Measurements from ENCODE around the gene CREBL2.
"Not testable (repeated sequence)": the region's sequence is repeated elsewhere in the genome, so short reads cannot be mapped to it uniquely, and the experiment has no call there.

CREBL2 gene

DNA sequence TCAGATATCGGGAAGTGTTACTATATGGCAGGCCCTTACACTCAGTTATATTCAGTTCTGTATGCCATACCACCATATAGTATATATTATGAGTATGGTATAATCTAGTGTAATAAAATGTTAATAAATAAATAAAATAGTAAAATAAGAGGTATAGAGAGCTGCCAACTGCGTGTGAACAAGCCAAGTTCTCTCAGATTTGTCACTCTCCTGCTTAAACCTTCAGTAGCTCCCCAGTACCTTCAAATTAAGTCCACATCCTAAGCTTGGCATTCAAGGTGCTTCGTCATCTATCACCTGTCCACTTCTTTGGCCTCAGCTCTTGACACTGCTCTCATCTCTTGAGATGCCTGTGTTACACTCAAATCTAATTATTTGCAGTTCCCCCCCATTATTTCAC, 12.8 kb upstream of the CREBL2 start:
- no peak for DNase-seq (ENCODE audit: low read depth)

DNA sequence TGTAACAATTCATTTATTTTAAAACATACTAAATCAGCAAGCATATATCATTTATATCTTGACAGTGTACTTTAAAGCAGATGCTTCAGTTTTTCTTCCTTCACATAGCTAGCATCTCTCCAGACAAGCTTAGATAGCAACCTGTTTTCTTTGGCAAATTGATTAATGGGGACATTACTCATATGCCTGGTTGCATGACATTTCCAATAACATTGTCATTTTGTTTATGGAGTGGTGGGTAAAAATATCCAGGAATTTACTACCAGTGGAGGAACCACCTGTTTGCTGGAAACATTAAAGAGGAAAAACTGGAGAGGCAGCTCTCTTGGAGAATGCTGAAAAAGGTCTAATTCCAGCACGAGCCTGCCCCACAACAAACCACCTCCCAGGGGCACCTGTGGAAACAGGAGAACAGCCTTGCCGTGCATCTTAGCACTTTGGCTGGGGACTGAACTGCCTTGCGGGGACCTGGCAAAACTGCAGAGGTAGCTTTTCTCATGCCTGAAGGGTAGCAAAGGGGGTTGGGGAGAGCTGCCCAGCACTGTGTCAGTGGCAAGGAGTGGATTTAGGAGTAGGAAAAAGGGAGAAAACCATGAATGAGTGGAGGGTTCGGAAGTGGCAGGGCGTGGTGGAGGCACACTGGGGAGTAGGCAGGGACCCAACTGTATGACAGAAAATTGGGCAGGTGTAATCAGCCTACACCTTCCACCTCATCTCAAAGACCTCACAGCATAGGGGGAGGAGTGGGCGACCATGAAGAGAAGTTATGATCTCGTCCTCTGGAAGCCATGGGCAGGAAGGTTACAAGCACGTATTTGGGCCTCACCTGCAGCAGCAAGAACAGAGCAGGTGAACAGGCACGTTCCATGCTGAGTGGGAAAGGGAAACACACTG, 11.7 kb upstream of the CREBL2 start:
- DNase-seq (ENCODE audit: low read depth): no peak

DNA sequence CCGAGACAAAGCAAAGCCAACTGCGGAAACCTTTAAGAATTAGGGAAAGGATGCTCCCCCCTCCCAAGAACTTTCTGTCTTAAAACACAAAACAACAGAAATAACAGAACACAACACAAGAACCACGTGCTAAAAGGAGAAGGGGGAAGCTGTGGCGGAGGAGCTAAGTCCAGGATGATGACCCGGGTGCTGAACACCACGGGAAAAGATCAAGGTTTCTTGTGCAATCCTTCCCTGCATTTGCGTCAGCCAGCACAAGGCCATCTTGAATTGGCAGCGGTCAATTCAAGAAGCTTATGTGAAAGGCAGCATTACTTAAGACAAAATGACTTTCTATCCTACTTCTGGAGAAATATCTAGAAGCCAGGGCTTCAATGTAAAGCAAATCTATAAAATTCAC, 11.0 kb upstream of the CREBL2 start:
- DNase-seq (ENCODE audit: low read depth): no peak

DNA sequence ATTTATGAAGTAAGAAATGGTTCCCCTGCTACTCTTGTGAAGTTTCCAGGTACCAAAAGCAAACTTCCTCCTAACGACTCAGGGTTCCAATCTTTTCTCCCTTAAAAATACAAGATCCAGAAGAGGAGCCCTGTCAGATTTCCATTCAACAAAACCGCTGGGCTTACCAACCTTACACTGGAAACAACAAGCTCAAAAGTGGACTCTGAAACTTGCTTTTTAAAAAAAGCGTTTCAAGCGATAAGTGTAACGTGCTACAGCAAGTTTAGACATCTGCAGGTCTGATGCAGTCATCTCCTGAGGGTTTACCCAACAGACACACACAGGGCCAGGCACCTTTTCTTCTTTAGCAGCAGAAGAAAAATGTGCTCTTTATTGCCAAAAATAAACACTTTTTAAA, 6.9 kb upstream of the CREBL2 start:
- DNase-seq (ENCODE audit: low read depth): no peak

DNA sequence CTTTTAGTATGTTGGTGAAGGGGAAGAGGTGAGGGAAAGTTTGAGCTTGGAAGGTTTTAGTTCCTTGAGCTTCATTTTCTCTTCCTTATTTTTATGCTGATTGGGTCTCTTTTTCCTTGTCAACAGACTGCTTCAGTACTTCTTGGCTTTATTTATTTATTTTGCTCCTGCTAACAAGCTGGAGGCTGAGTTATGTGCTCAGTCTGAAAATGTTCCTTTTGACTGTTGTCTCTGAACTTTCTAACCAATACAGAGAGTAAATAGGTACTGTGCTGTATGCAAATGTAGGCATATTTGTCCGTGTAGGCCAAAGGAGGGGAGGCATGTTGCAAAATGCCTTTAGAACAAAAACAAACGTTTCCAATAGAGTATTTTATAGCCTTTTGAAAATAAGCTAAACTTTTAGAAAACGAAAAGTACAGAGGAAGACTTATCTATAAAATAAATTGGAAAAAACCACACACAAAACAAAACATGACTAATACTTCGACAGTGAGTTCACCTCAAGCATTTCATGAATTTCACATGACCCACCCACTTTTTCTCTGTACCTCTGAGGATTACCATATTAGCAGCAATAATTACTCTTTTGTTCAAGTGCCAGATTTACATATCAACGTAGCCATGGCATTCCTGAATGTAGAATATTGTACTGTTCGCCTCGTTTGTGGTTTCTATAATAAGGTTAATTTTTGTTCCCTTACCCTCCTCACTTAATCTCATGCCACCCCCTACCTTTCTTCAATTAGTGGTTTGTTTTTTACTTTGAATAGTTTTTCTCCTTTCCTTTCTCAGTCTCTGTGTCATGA, 4.7 kb upstream of the CREBL2 start:
- no peak for DNase-seq (ENCODE audit: low read depth)

DNA sequence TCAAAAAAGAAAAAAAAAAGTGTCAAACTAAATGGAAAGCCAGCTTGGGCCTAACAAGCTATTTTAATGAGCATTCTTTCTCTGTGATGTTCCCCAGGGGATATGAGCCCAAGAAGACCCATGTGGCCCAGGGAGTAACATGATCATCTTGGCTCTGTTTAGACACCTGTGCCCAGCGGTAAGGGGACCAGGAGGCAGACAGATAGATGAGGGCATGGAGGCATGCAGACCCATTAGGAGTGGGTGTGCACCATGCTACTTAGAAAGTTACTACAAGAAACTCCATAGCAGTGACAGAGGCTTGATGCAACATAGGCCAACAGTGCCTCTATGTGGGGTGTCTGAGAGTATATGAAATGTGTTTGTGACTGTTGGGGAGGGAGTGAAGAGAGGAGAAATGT, 3.1 kb upstream of the CREBL2 start:
- no peak for DNase-seq (ENCODE audit: low read depth)

DNA sequence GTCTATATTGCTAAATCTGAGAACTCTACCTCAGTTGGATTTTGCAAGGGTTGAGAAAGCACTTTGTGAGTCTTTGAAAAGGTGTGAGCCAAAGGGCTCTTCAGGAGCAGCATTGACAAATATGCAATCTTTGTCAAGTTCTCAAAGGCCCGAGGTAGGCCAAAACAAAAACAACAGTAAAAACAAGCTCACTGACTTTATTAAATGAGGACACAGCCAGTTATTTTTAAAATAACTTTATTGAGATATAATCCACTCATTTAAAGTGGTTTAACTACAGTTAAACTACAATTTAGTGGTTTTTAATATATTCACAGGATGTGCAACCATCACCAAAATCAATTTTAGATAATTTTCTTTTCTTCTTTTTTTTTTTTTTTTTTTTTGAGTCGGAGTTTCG, 2.0 kb upstream of the CREBL2 start:
- no peak for DNase-seq (ENCODE audit: low read depth)

DNA sequence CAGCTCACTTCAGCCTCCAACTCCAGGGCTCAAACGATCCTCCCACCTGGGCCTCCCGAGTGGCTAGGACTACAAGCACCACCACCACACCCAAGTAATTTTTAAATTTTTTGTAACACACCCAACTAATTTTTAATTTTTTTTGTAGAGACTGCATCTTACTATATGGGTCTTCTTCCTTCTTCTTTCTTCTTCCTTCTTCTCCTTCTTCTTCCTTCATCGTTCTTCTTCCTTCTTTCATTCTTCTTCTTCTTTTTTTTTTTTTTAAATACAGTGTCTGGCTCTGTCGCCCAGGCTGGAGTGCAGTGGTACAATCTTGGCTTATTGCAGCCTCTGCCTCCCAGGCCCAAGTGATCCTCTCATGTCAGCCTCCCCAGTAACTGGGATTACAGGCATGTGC, 965 bp upstream of the CREBL2 start:
- no peak for DNase-seq (ENCODE audit: low read depth)

DNA sequence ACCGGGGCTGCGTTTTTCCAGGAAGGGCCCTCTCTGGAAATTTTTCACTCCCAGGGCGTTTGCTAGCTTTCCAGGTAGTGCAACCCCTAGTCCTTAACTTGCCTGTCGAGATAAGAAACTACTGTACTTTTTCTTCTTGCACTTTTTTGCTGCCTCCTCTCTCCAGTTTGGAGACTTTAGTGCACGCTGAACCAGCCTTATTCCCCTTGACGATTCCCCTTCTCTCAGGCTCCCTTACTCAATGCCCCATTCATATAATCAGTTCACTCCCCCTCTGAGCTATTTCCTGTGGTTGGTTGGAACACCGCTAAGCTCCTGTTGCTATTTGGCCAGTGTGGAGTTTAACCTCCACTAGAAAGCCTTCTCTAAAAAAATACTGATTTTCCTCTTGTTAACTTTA, 682 bp downstream of the CREBL2 start:
- peak; percentile 49 for DNase-seq (ENCODE audit: low read depth)

DNA sequence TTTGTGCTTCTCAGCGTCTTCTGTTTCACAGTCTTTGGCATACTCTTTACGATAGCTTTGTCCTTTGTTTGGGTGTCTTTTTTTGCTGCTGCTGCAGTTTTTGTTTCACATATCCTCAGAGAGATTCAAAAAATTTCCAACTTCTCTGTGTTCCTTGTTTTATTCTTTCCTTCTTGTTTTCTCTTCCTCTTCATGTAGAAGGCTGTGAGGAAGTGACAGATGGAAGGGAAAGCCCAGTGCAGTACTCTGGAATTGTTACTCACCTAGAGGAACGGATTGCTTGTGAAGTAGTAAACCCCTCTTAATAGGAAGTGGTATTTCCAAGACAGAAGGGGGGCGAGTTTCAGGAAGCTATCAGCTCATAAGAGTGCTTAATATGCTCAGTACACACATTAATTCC, 1.7 kb downstream of the CREBL2 start:
- no peak for DNase-seq (ENCODE audit: low read depth)

DNA sequence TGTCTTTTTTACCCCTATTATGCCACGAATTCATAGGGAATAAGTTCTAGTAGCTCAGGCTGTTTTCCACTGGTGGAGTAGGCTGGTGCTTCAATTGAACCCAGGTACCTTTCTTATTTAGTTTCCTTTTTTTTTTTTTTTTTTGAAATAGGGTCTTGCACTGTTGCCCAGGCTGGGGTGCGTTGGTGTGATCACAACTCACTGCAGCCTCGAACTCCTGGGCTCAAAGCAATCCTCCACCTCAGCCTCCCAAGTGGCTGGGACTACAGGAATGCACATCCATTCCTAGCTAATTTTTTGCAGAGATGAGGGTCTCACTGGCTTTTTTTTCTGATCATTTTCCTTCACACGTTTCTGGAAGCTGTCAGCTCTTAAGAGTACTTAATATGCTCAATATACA, 2.7 kb downstream of the CREBL2 start:
- DNase-seq (ENCODE audit: low read depth): no peak

DNA sequence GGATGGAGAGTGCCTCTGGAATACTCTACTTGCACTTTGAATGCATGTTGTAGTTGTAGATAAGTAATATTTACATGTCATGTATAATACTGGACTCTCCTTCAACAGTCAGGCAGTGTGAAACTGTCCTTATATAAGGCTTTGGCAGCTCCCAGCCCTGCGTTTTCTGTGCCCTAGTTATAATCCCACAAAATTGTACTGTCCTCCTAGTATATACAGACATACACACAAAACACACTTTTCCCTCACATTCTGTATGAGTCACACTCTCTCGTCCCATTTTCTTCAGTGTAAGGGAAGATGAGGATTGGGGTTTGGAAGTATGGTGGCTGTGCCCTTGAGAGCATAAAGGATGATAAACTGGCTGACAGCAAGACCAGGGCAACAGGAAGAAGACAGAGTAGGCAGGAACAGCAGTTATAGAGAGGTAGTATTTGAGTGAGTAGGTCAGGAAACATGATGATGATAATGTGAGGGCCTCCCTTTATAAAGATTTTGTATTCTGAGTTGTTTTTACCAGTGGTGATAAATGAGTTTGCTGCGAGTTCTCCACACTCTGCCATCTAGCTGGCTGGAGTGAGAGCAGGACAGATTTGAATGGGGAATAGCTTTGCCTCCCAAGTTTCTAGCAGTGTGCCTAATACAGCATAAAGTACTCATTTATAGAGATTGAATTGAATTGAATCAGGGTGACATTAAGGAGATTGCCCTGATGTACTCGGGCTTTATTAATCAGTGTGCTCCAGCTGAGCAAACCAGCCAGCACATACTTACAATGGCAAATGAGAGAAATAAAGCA, 5.0 kb downstream of the CREBL2 start:
- no peak for DNase-seq (ENCODE audit: low read depth)

DNA sequence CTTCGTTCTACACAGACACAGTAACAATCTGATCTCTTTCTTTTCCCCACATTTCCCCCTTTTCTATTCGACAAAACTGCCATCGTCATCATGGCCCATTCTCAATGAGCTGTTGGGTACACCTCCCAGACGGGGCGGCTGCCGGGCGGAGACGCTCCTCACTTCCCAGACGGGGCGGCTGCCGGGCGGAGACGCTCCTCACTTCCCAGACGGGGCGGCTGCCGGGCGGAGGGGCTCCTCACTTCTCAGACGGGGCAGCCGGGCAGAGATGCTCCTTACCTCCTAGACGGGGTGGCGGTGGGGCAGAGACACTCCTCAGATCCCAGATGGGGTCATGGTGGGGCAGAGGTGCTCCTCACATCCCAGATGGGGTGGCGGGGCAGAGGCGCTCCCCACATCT, 6.4 kb downstream of the CREBL2 start:
- DNase-seq (ENCODE audit: low read depth): not testable (repeated sequence)

DNA sequence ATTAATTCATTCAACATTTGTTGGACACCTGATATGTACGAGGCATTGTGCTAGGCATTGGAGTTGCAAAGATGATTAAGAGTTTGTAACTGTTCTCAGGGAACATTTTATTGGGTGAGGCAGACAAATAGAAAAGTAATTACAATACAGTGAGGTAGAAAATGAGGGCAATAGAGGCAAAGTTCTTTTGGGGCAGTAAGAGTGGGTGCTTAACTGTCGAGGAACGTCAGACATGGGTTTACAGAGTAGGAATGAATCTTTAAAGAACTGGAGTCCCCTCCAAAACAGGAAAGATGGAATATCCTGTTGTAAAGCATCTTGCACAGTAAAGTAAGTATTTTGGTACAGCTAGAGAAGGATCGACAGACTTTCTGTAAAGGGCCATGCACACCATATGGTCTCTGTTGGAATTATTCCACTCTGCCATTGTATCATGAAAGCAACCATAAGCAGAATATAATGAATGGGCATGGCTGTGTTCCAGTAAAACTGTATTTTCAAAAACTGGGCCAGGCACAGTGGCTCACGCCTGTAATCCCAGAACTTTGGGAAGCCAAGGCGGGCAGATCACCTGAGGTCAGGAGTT, 9.1 kb downstream of the CREBL2 start:
- DNase-seq (ENCODE audit: low read depth): no peak

DNA sequence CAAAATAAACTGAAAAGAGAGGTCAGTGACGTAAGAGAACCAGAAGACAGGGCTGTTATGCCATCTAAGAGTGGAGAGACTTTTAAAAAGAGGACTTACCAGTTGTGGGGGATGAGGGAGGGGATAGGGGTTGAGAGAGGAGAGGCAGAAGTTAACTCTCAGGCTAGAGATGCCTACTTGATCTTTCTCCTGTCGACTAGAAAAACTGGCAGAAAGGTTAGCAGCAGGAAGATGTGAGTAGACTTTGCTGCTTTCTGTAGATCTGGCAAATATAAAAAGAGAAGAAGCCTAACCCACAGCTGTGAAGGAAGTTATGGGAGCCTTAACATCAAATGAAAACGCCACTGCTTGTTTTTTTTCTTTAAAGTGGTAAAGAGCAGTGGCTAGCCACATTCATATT, 10.7 kb downstream of the CREBL2 start:
- DNase-seq (ENCODE audit: low read depth): no peak

DNA sequence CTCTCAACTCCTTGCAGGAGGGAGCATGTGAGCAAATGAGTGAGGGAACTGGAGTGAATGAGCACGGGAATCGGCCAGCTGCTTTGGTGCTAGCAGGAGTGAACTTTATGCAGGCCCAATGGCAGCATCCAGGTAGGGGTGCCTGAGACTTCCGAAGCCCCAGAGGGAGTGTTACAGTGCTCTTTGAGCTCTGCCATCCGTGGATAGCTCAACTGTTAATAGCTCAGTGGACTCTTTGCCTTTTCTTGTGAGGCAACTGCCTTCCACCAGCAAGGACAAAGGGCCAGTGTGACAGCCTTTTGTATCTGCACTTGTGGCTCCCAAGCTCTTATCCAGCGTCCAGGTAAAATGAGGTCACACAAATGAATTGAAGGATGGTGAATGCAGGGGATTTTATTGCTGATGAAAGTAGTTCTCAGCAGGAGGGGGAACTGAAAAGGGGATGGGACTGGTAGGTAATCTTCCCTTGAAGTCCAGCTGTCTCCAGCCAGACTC, 12.9 kb downstream of the CREBL2 start:
- DNase-seq (ENCODE audit: low read depth): no peak

DNA sequence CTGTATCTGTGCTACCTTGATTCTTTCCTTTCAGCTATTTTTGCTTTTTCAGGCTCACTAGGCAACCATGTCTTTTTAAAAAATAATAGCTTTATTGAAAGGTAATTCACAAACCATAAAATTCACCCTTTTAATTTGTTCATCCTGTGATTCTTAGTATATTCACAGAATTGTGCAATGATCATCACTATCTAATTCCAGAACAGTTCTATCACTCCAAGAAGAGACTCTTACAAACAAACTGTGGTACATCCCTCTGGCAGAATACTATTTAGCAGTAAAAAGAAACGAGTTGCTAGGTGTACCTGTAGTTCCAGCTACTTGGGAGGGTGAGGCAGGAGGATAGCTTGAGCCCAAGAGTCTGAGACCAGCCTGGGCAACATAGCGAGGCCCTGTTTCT, 14.8 kb downstream of the CREBL2 start:
- peak; percentile 4 for DNase-seq (ENCODE audit: low read depth)

DNA sequence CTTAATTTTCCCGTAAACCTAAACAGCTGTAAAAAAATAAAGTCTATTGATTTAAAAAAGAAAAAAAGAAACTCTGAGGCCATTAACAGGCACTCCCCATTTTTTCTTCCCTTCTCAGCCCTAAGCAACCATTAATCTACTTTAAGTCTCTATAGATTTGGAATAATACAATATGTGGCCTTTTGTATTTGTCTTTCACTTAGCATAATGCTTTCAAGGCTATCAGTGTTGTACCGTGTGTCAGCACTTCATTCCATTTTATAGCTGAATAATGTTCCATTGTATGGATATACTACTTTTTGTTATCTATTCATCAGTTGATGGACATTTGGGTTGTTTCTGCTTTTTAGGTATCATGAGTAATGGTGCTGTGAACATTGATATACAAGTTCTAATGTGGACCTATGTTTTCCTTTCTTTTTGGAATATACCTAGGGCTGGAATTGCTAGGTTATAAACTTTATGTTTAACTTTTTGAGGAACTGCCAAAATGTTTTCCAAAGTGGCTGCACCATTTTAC, 15.7 kb downstream of the CREBL2 start:
- no peak for DNase-seq (ENCODE audit: low read depth)

DNA sequence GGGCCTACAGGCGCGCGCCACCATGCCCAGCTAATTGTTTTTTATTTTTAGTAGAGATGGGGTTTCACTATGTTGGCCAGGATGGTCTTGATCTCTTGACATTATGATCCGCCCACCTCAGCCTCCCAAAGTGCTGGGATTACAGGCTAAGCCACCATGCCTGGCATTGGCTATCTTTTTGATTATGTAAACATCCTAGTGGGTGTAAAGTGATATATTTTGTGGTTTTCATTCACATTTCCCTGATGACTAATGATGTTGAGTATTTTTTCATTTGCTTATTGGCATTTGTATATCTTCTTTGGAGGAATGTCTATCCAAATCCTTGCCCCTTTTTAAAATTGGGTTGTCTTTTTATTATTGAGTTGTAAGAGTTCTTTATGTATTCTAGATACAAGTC, 16.3 kb downstream of the CREBL2 start:
- DNase-seq (ENCODE audit: low read depth): peak; percentile 48

DNA sequence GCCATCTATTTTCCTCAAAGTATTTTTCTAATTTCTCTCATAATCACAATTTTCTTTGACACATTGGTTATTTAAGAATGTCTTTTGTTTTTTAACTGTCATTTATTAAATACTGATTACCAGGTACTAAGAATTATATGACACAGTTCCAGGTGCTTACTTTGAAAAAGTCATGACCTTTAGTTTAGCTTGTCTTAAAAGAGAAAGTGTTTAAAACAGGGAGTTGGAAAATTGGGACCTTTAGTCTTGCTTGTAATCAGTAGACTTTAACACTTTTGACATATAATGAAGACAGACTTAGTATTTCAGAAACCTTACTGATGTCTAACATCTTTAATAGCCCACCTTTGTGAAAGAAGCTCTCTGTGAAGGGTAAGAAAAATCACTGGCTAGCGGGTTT, 19.2 kb downstream of the CREBL2 start:
- no peak for DNase-seq (ENCODE audit: low read depth)

DNA sequence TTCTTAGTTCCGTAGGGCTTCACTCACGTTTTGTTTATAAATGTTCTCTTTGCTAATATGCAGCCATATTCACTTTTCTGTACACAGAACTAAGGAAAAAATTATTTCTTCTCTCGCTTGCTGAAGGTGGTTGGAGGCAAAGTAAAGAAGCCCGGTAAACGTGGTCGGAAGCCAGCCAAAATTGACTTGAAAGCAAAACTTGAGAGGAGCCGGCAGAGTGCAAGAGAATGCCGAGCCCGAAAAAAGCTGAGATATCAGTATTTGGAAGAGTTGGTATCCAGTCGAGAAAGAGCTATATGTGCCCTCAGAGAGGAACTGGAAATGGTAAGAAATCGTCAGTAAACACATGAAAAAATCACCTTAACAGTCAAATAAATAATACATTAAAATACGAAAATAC, 24.0 kb downstream of the CREBL2 start:
- DNase-seq (ENCODE audit: low read depth): no peak

DNA sequence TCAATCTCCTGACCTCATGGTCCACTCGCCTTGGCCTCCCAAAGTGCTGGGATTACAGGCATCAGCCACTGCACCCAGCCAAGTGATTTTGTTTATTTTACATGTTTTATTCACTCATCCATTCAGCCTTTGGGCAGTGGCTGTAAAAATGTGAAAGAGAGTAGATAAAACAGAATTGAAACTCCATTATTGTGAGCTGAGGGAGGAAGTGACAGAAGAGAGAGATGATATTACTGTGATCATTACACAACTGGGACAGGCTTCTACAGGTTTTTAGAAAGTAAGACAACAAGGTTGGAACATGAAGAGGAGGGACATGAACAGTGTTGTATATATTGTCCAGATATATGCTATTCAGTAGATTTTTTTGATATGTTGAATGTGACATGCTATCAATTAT, 25.0 kb downstream of the CREBL2 start:
- no peak for DNase-seq (ENCODE audit: low read depth)

Data from fibroblast of gingiva (primary cell).